Keratinocyte (primary cell): ENCODE results near the gene ST8SIA2.

Experiments
- CTCF ChIP-seq, 3 experiments: IDR thresholded peaks in 1 of 3; conservative IDR thresholded peaks in 1 of 3; optimal IDR thresholded peaks in 1 of 3; 2 replicates in 2 of 3; 3 replicates in 1 of 3; pipeline versions ENCODE3 to v1.5.1; 2011; ENCODE audit warnings: low read length in 3 of 3, mild to moderate bottlenecking in 3 of 3, moderate library complexity in 2 of 3, control low read depth in 1 of 3, inconsistent platforms in 1 of 3; ENCODE audit not compliant: insufficient read depth in 2 of 3; ENCODE audit errors: extremely low read depth in 1 of 3
- EZH2 ChIP-seq: IDR thresholded peaks from one replicate; pipeline ENCODE4 v1.6.1; 2012; ENCODE audit warnings: inconsistent platforms, mild to moderate bottlenecking, low read length, moderate library complexity

GRCh38 chr15:92385096-92385495 is 8.6 kb upstream of the ST8SIA2 start:
- TF ChIP-seq CTCF (optimal IDR thresholded peaks at IDR 0.05 in 1 of 3, IDR thresholded peaks at IDR 0.05 in 1 of 3, conservative IDR thresholded peaks at IDR 0.05 in 1 of 3; ENCODE audit: extremely low read depth in 1 of 3, insufficient read depth in 2 of 3, low read length in 3 of 3): no peak
- TF ChIP-seq EZH2: no peak
